Measurements from ENCODE around the gene TMEM218. TPM values are rescaled to one million over a fixed set of nuclear protein-coding genes. Genes with fewer than 3 reads are reported as not detected.

Gene TMEM218
- total and polyA plus RNA-seq, 2 of the 8 experiments (the other 6 are each of a cell fraction or from before 2014, with no cell fraction given): 17.0 to 33.5 TPM

GRCh38 chr11:125055107-125055715 lies 56.2 kb downstream of the TMEM218 start:
- FAIRE-seq: no peak

More at GRCh38 chr11:125055107-125055715, 56.2 kb downstream of the TMEM218 start:
- DNase-seq (ENCODE audit: low read depth in 1 of 2, low spot score in 2 of 2): no peak
- no peaks in the 10 kb centered on the region for H3K79me2 ChIP-seq (ENCODE audit: control insufficient read depth in 1 of 2, insufficient read depth in 2 of 2, low read length in 2 of 2)
- H3K9ac ChIP-seq (replicated peaks in 1 of 4; ENCODE audit: extremely low read depth in 1 of 4, low read depth in 3 of 4, low read length in 3 of 4): no peak overlapping the region
- no peak overlapping the region for H2AFZ ChIP-seq (ENCODE audit: low read length)
- H3K79me1 ChIP-seq (ENCODE audit: low read depth, low read length): no peaks in the 10 kb centered on the region
- H4K8ac ChIP-seq (ENCODE audit: extremely low read depth, insufficient read depth, low read length): no peak overlapping the region
- CTCF ChIA-PET (ENCODE audit: partially characterized antibody): interaction anchor here (0.8 to 2.0 kb wide), 2 partner anchors 9 to 30 kb away, joined by 5 read pairs; no protein-coding TSS in a partner anchor
- no peak overlapping the region for H3K23ac ChIP-seq (ENCODE audit: insufficient read length)
- H3K18ac ChIP-seq (ENCODE audit: extremely low read depth, low read length): no peak overlapping the region
- no peak for TF ChIP-seq TAF1 (IDR thresholded peaks at IDR 0.05; ENCODE audit: low read depth, low read length)
- no peak for TF ChIP-seq HDAC6 (IDR thresholded peaks at IDR 0.05; ENCODE audit: low read depth, low read length)
- TF ChIP-seq SIN3A (conservative IDR thresholded peaks at IDR 0.05 in 1 of 2, IDR thresholded peaks at IDR 0.05 in 1 of 2; ENCODE audit: low read depth in 1 of 2, low read length in 2 of 2): no peak
- TF ChIP-seq GTF2F1 (IDR thresholded peaks at IDR 0.05; ENCODE audit: borderline replicate concordance, low read depth, low read length): no peak
- no peak overlapping the region for H2BK5ac ChIP-seq (ENCODE audit: low read depth, low read length)
- 64% methylated on average over 2 of the region's 2 CpGs; no CpG with 5 or more reads in 1 of the 2 experiments for WGBS, 2 experiments (ENCODE audit: extremely low coverage in 1 of 2, insufficient coverage in 1 of 2, insufficient read length in 1 of 2, insufficient replicate concordance in 2 of 2, low coverage in 1 of 2, low lambda C conversion rate in 2 of 2, missing lambda C conversion rate in 1 of 2)
- no peaks in the 10 kb centered on the region for H3K23me2 ChIP-seq (ENCODE audit: low read depth, low read length)
- no peak overlapping the region for H2BK120ac ChIP-seq (replicated peaks; ENCODE audit: low read depth, low read length)
- H2BK20ac ChIP-seq (ENCODE audit: low read length): no peak overlapping the region
- H3K14ac ChIP-seq (ENCODE audit: insufficient read length): no peak overlapping the region
- H2BK15ac ChIP-seq (ENCODE audit: low read length): no peak overlapping the region
- H4K5ac ChIP-seq (ENCODE audit: insufficient read length, low read depth, low read length): no peak overlapping the region
- H3K9me3 ChIP-seq (ENCODE audit: insufficient read depth in 2 of 2, low read depth in 1 of 2, low read length in 1 of 2): no peaks in the 10 kb centered on the region
- no peak overlapping the region for H3K4ac ChIP-seq (replicated peaks; ENCODE audit: insufficient read length, low read depth, low read length)
- H3K4me1 ChIP-seq (replicated peaks in 1 of 4; ENCODE audit: control insufficient read depth in 3 of 4, insufficient read depth in 4 of 4, low read length in 3 of 4): no peaks in the 10 kb centered on the region
- H3K36me3 ChIP-seq (ENCODE audit: control insufficient read depth in 2 of 4, insufficient read depth in 4 of 4, low read length in 3 of 4): no peaks in the 10 kb centered on the region
- H2AK5ac ChIP-seq (ENCODE audit: low read depth, low read length): no peak overlapping the region
- no peak overlapping the region for H2BK12ac ChIP-seq (ENCODE audit: low read depth, low read length)
- POLR2A ChIA-PET (ENCODE audit: partially characterized antibody): no interaction called here
- H4K91ac ChIP-seq (replicated peaks; ENCODE audit: insufficient read length, low read length): no peak overlapping the region
- no peak overlapping the region for H3K27ac ChIP-seq (ENCODE audit: low read depth, low read length)
- H3K4me3 ChIP-seq (ENCODE audit: extremely low read depth in 1 of 4, insufficient read depth in 2 of 4, low read depth in 3 of 4, low read length in 4 of 4): no peak overlapping the region
- no peaks in the 10 kb centered on the region for H3K27me3 ChIP-seq (replicated peaks in 1 of 4; ENCODE audit: control insufficient read depth in 3 of 4, extremely low read depth in 1 of 4, insufficient read depth in 3 of 4, low read length in 3 of 4)
- H3K4me2 ChIP-seq (ENCODE audit: insufficient read depth in 1 of 2, low read depth in 2 of 2, low read length in 2 of 2): no peak overlapping the region
- H4K20me1 ChIP-seq (replicated peaks in 1 of 2; ENCODE audit: control insufficient read depth in 1 of 2, insufficient read depth in 2 of 2, low read length in 2 of 2): no peaks in the 10 kb centered on the region
- H3K56ac ChIP-seq (replicated peaks; ENCODE audit: insufficient read length, low read depth, low read length): no peak overlapping the region
